ENCODE results near the gene SPATA19.

GRCh38 chr11:133814588-133815100, 30.7 kb downstream of the SPATA19 start:
- TF ChIP-seq FOXS1 (CRISPR knock-in tag; IDR thresholded peaks at IDR 0.05) (no peak), JUN (IDR thresholded peaks at IDR 0.05) (no peak), ZSCAN20 (CRISPR knock-in tag; IDR thresholded peaks at IDR 0.05) (no peak), ELK1 (IDR thresholded peaks at IDR 0.05; ENCODE audit: low read depth, low read length) (no peak), RAD21 (conservative IDR thresholded peaks at IDR 0.05 in 1 of 2, IDR thresholded peaks at IDR 0.05 in 1 of 2) (no peak), CTCF (IDR thresholded peaks at IDR 0.05) (no peak), FOSL2 (IDR thresholded peaks at IDR 0.05) (no peak), FOSL2 (CRISPR knock-in tag; IDR thresholded peaks at IDR 0.05) (no peak), CBX2 (IDR thresholded peaks at IDR 0.05; ENCODE audit: borderline replicate concordance, low read depth) (no peak), CHD4 (IDR thresholded peaks at IDR 0.05; ENCODE audit: borderline replicate concordance) (no peak)

Measured in A549 (cell line).